HFF-Myc (cell line): ENCODE measurements around the gene SERTM1.

Source experiments
- DNase-seq: peaks from one replicate; pipeline ENCODE4 v3.0.0-alpha.2; 2011; ENCODE audit warnings: low read depth; ENCODE audit errors: extremely low read depth
- H3K4me3 ChIP-seq: replicated peaks from 2 replicates; pipeline ENCODE4 v1.5.1; 2011; ENCODE audit warnings: low read depth, mild to moderate bottlenecking, control low read depth, low read length
- CTCF ChIP-seq: IDR thresholded peaks from 2 replicates; pipeline ENCODE4 v1.5.1; 2012; ENCODE audit warnings: mild to moderate bottlenecking, low read depth, low read length, control low read depth; ENCODE audit errors: missing control alignments

SERTM1 gene

GRCh38 chr13:36666477-36667229 is 7.2 kb upstream of the SERTM1 start:
- DNase-seq, result no peak
- H3K4me3 ChIP-seq, result no peak overlapping the region
- no peak for TF ChIP-seq CTCF

- TF ChIP-seq CTCF, result no peak
- no peak overlapping the region for H3K4me3 ChIP-seq
- no peak for DNase-seq
Measured at GRCh38 chr13:36668316-36668715, 5.5 kb upstream of the SERTM1 start.

GRCh38 chr13:36673352-36673751 is 468 bp upstream of the SERTM1 start:
- no peak for DNase-seq
- TF ChIP-seq CTCF, result no peak
- no peak overlapping the region for H3K4me3 ChIP-seq

- TF ChIP-seq CTCF, result no peak
- H3K4me3 ChIP-seq, result peak overlapping the region; percentile 1
- DNase-seq, result no peak
Measured at GRCh38 chr13:36674337-36675212, 755 bp downstream of the SERTM1 start.

- H3K4me3 ChIP-seq, result no peak overlapping the region
- TF ChIP-seq CTCF, result no peak
- DNase-seq, result no peak
Measured at GRCh38 chr13:36675213-36675536, 1.4 kb downstream of the SERTM1 start.

- DNase-seq, result no peak
- H3K4me3 ChIP-seq, result no peak overlapping the region
- no peak for TF ChIP-seq CTCF
Measured at GRCh38 chr13:36680913-36681312, 7.1 kb downstream of the SERTM1 start.
